ENCODE data around the gene CACNB2. TPM values are rescaled to one million over a fixed set of nuclear protein-coding genes. Genes with fewer than 3 reads are reported as not detected.

Gene CACNB2
- total and polyA plus RNA-seq, 2 of the 13 experiments (the other 11 are each of a cell fraction or from before 2014, with no cell fraction given): not detected

DNA sequence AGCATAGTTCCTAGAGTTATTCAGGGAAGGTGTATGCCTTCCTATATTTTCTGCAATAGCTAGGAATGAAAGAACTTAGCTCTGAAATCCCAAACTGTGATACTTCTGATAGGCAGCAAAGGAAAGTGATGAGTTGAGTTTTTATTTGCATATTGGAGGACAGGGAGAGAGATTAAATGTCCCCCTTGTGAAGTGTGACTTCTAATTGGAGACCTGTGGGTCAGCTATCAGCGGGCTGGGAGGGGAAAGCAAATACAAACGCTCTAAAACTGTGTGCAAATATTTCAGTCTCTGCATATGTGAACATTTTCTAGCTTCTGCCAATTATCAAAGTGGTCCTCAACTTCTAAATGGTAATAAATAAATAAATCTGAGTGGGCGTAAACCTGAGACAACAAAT lies 203.3 kb downstream of the CACNB2 start:
- Histone ChIP-seq H3K9me3 (ENCODE audit: low read length) (no peaks in the 10 kb centered on the region), H3K4me2 (ENCODE audit: low read depth, low read length) (no peak overlapping the region), H3K4me3 (replicated peaks in 1 of 3; ENCODE audit: insufficient read depth in 1 of 3, low read depth in 2 of 3, low read length in 3 of 3) (no peak overlapping the region), H3K4me1 (ENCODE audit: insufficient read depth, low read length) (no peaks in the 10 kb centered on the region), H2AFZ (ENCODE audit: low read length) (no peak overlapping the region), H3K79me2 (ENCODE audit: insufficient read depth, low read length) (no peaks in the 10 kb centered on the region), H3K36me3 (replicated peaks in 1 of 2; ENCODE audit: control insufficient read depth in 1 of 2, insufficient read depth in 2 of 2, low read length in 2 of 2) (no peaks in the 10 kb centered on the region), H4K20me1 (ENCODE audit: insufficient read depth, low read length) (no peaks in the 10 kb centered on the region), H3K27me3 (ENCODE audit: control insufficient read depth in 1 of 2, insufficient read depth in 2 of 2, low read length in 2 of 2) (0 out of 5 replicates have a peak, but pooled peaks cover 0 to 2% of the 10 kb centered on the region in 2 experiments), H3K27ac (ENCODE audit: extremely low read length, insufficient read depth, low read length) (no peak overlapping the region), H3K9ac (ENCODE audit: insufficient read depth, low read depth, low read length) (no peak overlapping the region)
- no TSS peak for BruUV-seq (replicated peaks)
- DNase-seq (ENCODE audit: low spot score): no peak
- 23% methylated on average over 3 of the region's 3 CpGs for WGBS (ENCODE audit: low lambda C conversion rate)
- no peak for ATAC-seq
- POLR2A ChIA-PET: no interaction called here
- intact Hi-C loops (cut with micrococcal nuclease; ENCODE audit: unreplicated experiment) (no loop called here), in situ Hi-C loops (cut with HindIII; ENCODE audit: extremely low pct_ligation_motif_present, low pct_unique_long_range_greater_than_20kb) (no loop called here)
- no peak for FAIRE-seq
- CTCF ChIA-PET (ENCODE audit: low intra/inter-chr PET ratio, low total read pairs): no interaction called here
- TF ChIP-seq TARDBP (CRISPR knock-in tag; IDR thresholded peaks at IDR 0.05) (no peak), ZNF678 (CRISPR knock-in tag; IDR thresholded peaks at IDR 0.05) (no peak), ZKSCAN8 (CRISPR knock-in tag; IDR thresholded peaks at IDR 0.05; ENCODE audit: borderline replicate concordance) (no peak), TSC22D2 (CRISPR knock-in tag; IDR thresholded peaks at IDR 0.05; ENCODE audit: borderline replicate concordance) (no peak), ZFY (CRISPR knock-in tag; IDR thresholded peaks at IDR 0.05) (no peak), KLF6 (CRISPR knock-in tag; IDR thresholded peaks at IDR 0.05) (no peak), ZNF607 (CRISPR knock-in tag; IDR thresholded peaks at IDR 0.05; ENCODE audit: borderline replicate concordance) (no peak), RELA (CRISPR knock-in tag; IDR thresholded peaks at IDR 0.05) (no peak), CEBPB (IDR thresholded peaks at IDR 0.05; ENCODE audit: borderline replicate concordance, low read depth, low read length) (no peak), ZNF644 (CRISPR knock-in tag; IDR thresholded peaks at IDR 0.05; ENCODE audit: low read depth) (no peak), ZBTB8A (CRISPR knock-in tag; IDR thresholded peaks at IDR 0.05; ENCODE audit: borderline replicate concordance, low read depth) (no peak), HNF4G (IDR thresholded peaks at IDR 0.05; ENCODE audit: borderline replicate concordance, low read depth, low read length) (no peak), HNF4G (CRISPR knock-in tag; IDR thresholded peaks at IDR 0.05; ENCODE audit: borderline replicate concordance, low read depth) (no peak), ZNF891 (CRISPR knock-in tag; IDR thresholded peaks at IDR 0.05) (no peak)
- TF ChIP-seq, protein P1, sequence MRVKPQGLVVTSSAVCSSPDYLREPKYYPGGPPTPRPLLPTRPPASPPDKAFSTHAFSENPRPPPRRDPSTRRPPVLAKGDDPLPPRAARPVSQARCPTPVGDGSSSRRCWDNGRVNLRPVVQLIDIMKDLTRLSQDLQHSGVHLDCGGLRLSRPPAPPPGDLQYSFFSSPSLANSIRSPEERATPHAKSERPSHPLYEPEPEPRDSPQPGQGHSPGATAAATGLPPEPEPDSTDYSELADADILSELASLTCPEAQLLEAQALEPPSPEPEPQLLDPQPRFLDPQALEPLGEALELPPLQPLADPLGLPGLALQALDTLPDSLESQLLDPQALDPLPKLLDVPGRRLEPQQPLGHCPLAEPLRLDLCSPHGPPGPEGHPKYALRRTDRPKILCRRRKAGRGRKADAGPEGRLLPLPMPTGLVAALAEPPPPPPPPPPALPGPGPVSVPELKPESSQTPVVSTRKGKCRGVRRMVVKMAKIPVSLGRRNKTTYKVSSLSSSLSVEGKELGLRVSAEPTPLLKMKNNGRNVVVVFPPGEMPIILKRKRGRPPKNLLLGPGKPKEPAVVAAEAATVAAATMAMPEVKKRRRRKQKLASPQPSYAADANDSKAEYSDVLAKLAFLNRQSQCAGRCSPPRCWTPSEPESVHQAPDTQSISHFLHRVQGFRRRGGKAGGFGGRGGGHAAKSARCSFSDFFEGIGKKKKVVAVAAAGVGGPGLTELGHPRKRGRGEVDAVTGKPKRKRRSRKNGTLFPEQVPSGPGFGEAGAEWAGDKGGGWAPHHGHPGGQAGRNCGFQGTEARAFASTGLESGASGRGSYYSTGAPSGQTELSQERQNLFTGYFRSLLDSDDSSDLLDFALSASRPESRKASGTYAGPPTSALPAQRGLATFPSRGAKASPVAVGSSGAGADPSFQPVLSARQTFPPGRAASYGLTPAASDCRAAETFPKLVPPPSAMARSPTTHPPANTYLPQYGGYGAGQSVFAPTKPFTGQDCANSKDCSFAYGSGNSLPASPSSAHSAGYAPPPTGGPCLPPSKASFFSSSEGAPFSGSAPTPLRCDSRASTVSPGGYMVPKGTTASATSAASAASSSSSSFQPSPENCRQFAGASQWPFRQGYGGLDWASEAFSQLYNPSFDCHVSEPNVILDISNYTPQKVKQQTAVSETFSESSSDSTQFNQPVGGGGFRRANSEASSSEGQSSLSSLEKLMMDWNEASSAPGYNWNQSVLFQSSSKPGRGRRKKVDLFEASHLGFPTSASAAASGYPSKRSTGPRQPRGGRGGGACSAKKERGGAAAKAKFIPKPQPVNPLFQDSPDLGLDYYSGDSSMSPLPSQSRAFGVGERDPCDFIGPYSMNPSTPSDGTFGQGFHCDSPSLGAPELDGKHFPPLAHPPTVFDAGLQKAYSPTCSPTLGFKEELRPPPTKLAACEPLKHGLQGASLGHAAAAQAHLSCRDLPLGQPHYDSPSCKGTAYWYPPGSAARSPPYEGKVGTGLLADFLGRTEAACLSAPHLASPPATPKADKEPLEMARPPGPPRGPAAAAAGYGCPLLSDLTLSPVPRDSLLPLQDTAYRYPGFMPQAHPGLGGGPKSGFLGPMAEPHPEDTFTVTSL (CRISPR knock-in tag; IDR thresholded peaks at IDR 0.05; ENCODE audit: borderline replicate concordance): no peak
- TF ChIP-seq, protein P2, sequence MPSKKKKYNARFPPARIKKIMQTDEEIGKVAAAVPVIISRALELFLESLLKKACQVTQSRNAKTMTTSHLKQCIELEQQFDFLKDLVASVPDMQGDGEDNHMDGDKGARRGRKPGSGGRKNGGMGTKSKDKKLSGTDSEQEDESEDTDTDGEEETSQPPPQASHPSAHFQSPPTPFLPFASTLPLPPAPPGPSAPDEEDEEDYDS (CRISPR knock-in tag; IDR thresholded peaks at IDR 0.05): no peak
- TF ChIP-seq, protein P3, sequence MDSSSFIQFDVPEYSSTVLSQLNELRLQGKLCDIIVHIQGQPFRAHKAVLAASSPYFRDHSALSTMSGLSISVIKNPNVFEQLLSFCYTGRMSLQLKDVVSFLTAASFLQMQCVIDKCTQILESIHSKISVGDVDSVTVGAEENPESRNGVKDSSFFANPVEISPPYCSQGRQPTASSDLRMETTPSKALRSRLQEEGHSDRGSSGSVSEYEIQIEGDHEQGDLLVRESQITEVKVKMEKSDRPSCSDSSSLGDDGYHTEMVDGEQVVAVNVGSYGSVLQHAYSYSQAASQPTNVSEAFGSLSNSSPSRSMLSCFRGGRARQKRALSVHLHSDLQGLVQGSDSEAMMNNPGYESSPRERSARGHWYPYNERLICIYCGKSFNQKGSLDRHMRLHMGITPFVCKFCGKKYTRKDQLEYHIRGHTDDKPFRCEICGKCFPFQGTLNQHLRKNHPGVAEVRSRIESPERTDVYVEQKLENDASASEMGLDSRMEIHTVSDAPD (CRISPR knock-in tag; IDR thresholded peaks at IDR 0.05): no peak
- TF ChIP-seq, protein P4, sequence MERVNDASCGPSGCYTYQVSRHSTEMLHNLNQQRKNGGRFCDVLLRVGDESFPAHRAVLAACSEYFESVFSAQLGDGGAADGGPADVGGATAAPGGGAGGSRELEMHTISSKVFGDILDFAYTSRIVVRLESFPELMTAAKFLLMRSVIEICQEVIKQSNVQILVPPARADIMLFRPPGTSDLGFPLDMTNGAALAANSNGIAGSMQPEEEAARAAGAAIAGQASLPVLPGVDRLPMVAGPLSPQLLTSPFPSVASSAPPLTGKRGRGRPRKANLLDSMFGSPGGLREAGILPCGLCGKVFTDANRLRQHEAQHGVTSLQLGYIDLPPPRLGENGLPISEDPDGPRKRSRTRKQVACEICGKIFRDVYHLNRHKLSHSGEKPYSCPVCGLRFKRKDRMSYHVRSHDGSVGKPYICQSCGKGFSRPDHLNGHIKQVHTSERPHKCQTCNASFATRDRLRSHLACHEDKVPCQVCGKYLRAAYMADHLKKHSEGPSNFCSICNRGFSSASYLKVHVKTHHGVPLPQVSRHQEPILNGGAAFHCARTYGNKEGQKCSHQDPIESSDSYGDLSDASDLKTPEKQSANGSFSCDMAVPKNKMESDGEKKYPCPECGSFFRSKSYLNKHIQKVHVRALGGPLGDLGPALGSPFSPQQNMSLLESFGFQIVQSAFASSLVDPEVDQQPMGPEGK (CRISPR knock-in tag; IDR thresholded peaks at IDR 0.05): no peak
